GM21528 (cell line): ENCODE measurements around the gene INSRR.

Experiments
- ATAC-seq: cut with Tn5 transposase; IDR thresholded peaks from one replicate; pipeline ENCODE4 v1.9.1; 2021; ENCODE audit warnings: mild to moderate bottlenecking, moderate library complexity; ENCODE audit not compliant: unreplicated experiment, low FRiP score

The INSRR gene

GRCh38 chr1:156858959-156859522 lies at the start of gene INSRR:
Gene INSRR (minus strand): TSS chr1:156859117. CDS start chr1:156858621, 496 bp downstream.
- no peak for ATAC-seq

GRCh38 chr1:156908541-156908940 lies 49.6 kb upstream of the INSRR start:
- ATAC-seq = no peak

GRCh38 chr1:156906206-156906906 lies 47.4 kb upstream of the INSRR start:
- ATAC-seq = no peak

- no peak for ATAC-seq
These were observed 46.7 kb upstream of the INSRR start for GRCh38 chr1:156905651-156906050.

- ATAC-seq = no peak
These were observed 46.3 kb upstream of the INSRR start for GRCh38 chr1:156905176-156905575.

- no peak for ATAC-seq
These were observed 45.5 kb upstream of the INSRR start for GRCh38 chr1:156904187-156904959.

- no peak for ATAC-seq
These were observed 44.6 kb upstream of the INSRR start for GRCh38 chr1:156903328-156904091.

- no peak for ATAC-seq
These were observed 43.3 kb upstream of the INSRR start for GRCh38 chr1:156901966-156902915.

- no peak for ATAC-seq
These were observed 42.6 kb upstream of the INSRR start for GRCh38 chr1:156901590-156901900.

GRCh38 chr1:156900896-156901589 lies 42.1 kb upstream of the INSRR start:
- no peak for ATAC-seq

- no peak for ATAC-seq
These were observed 41.2 kb upstream of the INSRR start for GRCh38 chr1:156899956-156900718.

GRCh38 chr1:156898971-156899664 lies 40.2 kb upstream of the INSRR start:
- ATAC-seq = no peak

- no peak for ATAC-seq
These were observed 39.2 kb upstream of the INSRR start for GRCh38 chr1:156898161-156898566.

GRCh38 chr1:156897078-156897825 lies 38.3 kb upstream of the INSRR start:
- no peak for ATAC-seq

GRCh38 chr1:156896490-156897033 lies 37.6 kb upstream of the INSRR start:
- ATAC-seq = no peak

GRCh38 chr1:156895927-156896326 lies 37.0 kb upstream of the INSRR start:
- no peak for ATAC-seq

- ATAC-seq = no peak
These were observed 36.5 kb upstream of the INSRR start for GRCh38 chr1:156895455-156895812.
